ENCODE data around the gene LRRC42. TPM values are rescaled to one million over a fixed set of nuclear protein-coding genes. Genes with fewer than 3 reads are reported as not detected.

LRRC42 gene
- 10 to 100 TPM; 10.5 to 10.6 TPM for total RNA-seq

- peak within 1 kb of the TSS; percentile 91 for H3K27ac ChIP-seq
- peaks cover 0 to 33% of the 10 kb centered on the region in 2 donors for H3K4me1 ChIP-seq
- peaks cover under 1% of the 10 kb centered on the region for H3K36me3 ChIP-seq
- H3K9me3 ChIP-seq: no peaks in the 10 kb centered on the region
- DNase-seq (ENCODE audit: low spot score): no peak
- H3K27me3 ChIP-seq: no peaks in the 10 kb centered on the region
- H3K4me3 ChIP-seq: peak within 1 kb of the TSS; percentile 76 to 86
- peak; percentile 37 to 66 for TF ChIP-seq CTCF (IDR thresholded peaks at IDR 0.05)
Measured at GRCh38 chr1:53946252-53947171, at the start of gene LRRC42. Gene LRRC42 (plus strand): TSS chr1:53946350. CDS start chr1:53952000, 5,650 bp downstream.

- no peak for TF ChIP-seq CTCF (IDR thresholded peaks at IDR 0.05)
- no peak for DNase-seq (ENCODE audit: low spot score)
- Histone ChIP-seq H3K27ac (peak overlapping the region in 1 of 2 donors; percentile 13), H3K4me3 (no peak overlapping the region), H3K36me3 (no peaks in the 10 kb centered on the region), H3K4me1 (peaks cover 0 to 11% of the 10 kb centered on the region in 2 donors), H3K27me3 (no peaks in the 10 kb centered on the region), H3K9me3 (no peaks in the 10 kb centered on the region)
Measured at GRCh38 chr1:53896635-53897229, 49.4 kb upstream of the LRRC42 start.

- no peaks in the 10 kb centered on the region for H3K9me3 ChIP-seq
- DNase-seq (ENCODE audit: low spot score): no peak
- no peak overlapping the region for H3K27ac ChIP-seq
- no peak for TF ChIP-seq CTCF (IDR thresholded peaks at IDR 0.05)
- H3K4me1 ChIP-seq: peaks cover 0 to 11% of the 10 kb centered on the region in 2 donors
- H3K4me3 ChIP-seq: no peak overlapping the region
- no peaks in the 10 kb centered on the region for H3K27me3 ChIP-seq
- no peaks in the 10 kb centered on the region for H3K36me3 ChIP-seq
Measured at GRCh38 chr1:53899206-53899628, 46.9 kb upstream of the LRRC42 start.

DNA sequence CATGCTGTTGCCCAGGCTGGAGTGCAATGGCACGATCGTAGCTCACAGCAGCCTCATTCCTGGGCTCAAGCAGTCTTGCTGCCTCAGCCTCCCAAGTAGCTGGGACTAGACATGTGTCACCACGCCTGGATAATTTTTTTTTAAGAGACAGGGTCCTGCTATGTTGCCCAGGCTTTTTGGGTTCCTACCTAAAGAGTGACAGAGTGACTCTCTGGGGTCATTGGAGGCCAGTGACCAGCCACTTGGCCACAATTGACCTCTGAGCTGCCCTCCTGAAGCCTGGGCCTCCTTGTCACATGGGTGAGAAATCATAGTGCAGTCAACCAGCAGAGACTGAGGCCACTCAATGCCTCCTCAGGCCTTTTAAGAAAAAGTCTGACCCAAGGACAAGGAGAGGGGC lies 46.4 kb upstream of the LRRC42 start:
- Histone ChIP-seq H3K4me1 (peaks cover 0 to 11% of the 10 kb centered on the region in 2 donors), H3K9me3 (no peaks in the 10 kb centered on the region), H3K36me3 (no peaks in the 10 kb centered on the region), H3K27me3 (no peaks in the 10 kb centered on the region), H3K27ac (no peak overlapping the region), H3K4me3 (no peak overlapping the region)
- DNase-seq (ENCODE audit: low spot score): no peak
- no peak for TF ChIP-seq CTCF (IDR thresholded peaks at IDR 0.05)

- DNase-seq (ENCODE audit: low spot score): no peak
- H3K27ac ChIP-seq: no peak overlapping the region
- TF ChIP-seq CTCF (IDR thresholded peaks at IDR 0.05): no peak
- no peaks in the 10 kb centered on the region for H3K36me3 ChIP-seq
- no peaks in the 10 kb centered on the region for H3K27me3 ChIP-seq
- no peaks in the 10 kb centered on the region for H3K9me3 ChIP-seq
- H3K4me3 ChIP-seq: no peak overlapping the region
- H3K4me1 ChIP-seq: peaks cover 0 to 11% of the 10 kb centered on the region in 2 donors
Measured at GRCh38 chr1:53902235-53903138, 43.7 kb upstream of the LRRC42 start.

All from right atrium auricular region (tissue), 2 donors.